GM18870 (cell line): ENCODE measurements around the gene IGF2.

Experiments used
- ATAC-seq: cut with Tn5 transposase; IDR thresholded peaks from one replicate; pipeline ENCODE4 v1.9.1; 2021; ENCODE audit warnings: moderate library complexity; ENCODE audit not compliant: unreplicated experiment

Gene IGF2

GRCh38 chr11:2104524-2105440 lies 34.4 kb downstream of the IGF2 start:
- ATAC-seq = no peak

DNA sequence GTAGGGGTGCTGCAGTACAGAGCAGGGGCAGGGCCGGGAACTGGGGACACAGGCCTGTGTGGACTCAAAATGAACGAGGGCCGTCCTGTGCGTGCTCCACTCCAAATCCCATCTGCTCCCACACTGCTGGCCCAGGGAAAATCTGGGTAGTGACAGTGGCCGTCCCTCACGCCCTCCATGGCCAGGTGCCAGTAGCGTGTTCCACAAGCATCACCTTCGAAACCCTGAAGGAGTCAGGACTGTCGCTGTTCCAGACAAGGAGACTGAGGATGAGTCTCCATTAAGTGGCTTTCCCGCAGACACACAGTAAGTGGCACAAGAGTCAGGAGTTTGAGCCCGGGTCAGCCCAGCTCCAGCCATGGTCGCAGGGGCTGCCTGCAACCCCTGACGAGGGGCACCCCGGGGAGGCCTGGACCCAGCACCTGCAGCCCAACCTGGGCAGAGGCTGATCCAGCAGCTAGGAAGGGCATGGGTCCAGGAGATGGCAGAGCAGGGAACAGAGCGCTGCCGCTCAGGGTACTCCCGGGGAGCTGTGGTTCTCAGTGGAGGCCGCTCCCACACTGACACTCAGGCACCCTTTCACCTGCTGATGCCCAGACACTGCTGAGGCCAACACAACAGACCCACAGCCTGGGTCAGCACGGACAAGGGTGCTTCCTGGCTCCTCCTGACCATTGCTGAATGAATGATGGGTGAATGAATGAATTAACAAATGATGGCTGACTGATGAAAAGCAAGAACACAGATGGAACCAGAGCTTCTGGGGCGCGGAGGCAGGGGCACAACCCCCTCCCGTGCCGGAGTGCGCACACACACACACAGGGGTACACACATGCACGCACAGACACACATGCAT lies 35.3 kb downstream of the IGF2 start:
- ATAC-seq = no peak

- no peak for ATAC-seq
These were observed 36.3 kb downstream of the IGF2 start for GRCh38 chr11:2102883-2103213.

DNA sequence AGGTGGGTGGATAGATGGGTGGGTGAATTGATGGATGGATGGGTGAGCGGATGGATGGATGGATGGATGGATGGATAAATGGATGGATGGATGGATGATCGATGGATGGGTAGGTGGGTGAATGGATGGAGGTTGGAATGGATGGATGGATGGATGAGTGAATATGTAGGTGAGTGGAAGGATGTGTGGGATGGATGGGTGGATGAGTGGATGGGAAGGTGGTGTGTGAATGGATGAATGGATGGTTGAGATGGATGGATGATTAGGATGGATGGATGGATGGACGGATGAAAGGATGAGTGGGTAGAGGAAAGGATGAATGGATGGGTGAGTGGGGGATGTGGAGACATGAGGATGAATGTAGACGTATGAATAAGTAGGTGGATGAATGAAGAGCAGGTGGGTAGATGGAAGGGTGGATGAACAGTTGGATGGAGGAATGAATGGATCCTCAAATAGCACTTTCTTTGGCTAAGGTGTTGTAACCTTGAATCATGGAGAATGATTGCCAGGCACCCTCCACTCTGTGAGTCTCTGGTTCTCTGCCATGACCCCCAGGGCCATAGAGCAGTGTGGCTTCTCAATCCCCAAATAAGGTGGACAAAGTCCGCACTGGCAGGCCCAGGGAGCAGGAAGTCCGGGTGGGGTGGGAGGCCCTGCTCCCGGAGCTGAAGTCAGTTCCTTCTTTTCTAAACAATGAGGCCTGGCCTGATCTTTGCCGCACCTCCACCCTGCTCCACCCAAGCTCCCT lies 36.9 kb downstream of the IGF2 start:
- ATAC-seq = no peak

DNA sequence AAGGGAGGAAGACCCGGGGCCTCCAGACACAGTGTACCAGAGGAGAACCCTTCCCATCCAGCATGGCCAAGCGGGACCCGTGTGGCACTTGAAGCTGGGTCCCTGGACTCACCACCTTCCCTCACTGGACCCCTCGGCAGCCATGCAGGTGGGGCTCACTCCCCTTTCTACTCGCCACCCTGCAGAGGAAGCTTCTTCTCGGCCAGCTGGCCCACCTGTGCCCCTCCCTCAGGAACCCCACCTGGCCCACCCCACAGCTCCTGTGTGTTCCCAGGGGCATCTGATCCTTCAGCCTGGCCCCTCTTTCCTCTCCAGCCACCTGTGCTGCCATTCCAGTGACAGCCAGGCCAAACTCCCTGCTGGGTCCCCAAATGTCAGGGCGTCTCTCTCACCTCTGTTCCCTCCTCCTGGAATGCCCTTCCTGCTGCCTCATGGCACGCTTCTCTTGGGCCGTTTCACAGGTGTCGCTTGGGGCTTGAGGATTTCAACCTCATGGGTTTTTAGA lies 38.0 kb downstream of the IGF2 start:
- no peak for ATAC-seq

DNA sequence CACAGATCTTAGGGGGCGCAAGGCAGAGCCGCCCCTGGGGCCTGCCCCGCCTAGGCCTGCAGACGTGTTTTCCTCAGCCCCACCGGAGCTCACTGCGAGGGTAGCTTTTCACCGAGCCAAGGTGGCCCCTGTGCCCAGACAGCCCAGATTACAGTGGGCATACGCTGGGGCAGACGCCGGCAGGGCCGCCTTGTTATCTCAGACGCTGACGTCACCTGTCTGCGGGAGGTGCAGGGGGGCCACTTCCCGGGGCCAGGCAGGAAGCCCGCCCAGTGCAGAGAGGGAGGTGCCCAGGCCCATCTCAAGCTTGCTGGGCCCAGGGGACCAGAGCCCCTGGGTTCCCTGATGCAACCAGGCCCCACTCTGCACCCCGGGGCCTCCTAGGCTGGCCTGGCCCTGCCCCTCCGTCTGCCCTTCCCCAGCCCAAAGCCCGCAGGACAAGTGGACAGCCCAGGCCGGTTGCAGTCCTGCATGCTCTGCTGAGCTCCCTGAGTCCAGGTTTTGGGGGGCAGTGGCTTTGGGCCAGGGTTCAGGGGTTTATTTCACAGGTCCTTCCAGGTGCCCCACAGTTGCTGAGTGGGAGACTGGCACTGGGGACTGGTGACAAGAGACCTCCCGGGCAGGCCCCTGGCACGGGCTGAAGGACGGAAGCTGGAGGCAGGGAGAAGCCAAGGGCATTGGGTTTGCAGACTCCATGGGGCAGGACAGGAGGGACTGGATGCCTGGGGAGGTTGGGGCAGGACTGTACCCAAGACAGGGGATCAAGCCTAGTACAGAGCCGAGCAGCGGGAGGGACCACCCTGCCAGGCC lies 38.6 kb downstream of the IGF2 start:
- ATAC-seq = no peak

GRCh38 chr11:2099516-2100349 lies 39.5 kb downstream of the IGF2 start:
- ATAC-seq = no peak

- ATAC-seq = no peak
These were observed 40.3 kb downstream of the IGF2 start for GRCh38 chr11:2098691-2099515.

GRCh38 chr11:2097998-2098690 lies 41.0 kb downstream of the IGF2 start:
- ATAC-seq = no peak

GRCh38 chr11:2097356-2097997 lies 41.7 kb downstream of the IGF2 start:
- ATAC-seq = no peak

DNA sequence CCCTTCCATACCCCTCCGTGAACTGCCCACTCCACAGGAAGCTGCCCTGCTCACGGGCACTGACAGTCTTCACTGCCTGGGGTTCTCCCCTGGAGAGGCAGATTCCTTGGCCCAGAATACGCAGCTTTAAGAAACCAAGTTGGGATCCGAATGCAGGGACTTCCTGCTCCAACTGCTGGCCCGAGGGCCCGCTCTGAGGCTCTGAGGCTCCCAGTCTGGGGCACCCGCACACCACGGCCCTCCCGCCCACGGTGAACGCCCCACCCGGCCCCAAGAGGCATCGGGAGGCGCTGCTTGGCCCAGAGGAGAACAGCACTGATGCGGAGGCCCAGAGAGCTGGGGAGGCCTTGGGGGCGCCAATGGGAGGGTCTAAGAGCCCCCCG lies 42.3 kb downstream of the IGF2 start:
- no peak for ATAC-seq

DNA sequence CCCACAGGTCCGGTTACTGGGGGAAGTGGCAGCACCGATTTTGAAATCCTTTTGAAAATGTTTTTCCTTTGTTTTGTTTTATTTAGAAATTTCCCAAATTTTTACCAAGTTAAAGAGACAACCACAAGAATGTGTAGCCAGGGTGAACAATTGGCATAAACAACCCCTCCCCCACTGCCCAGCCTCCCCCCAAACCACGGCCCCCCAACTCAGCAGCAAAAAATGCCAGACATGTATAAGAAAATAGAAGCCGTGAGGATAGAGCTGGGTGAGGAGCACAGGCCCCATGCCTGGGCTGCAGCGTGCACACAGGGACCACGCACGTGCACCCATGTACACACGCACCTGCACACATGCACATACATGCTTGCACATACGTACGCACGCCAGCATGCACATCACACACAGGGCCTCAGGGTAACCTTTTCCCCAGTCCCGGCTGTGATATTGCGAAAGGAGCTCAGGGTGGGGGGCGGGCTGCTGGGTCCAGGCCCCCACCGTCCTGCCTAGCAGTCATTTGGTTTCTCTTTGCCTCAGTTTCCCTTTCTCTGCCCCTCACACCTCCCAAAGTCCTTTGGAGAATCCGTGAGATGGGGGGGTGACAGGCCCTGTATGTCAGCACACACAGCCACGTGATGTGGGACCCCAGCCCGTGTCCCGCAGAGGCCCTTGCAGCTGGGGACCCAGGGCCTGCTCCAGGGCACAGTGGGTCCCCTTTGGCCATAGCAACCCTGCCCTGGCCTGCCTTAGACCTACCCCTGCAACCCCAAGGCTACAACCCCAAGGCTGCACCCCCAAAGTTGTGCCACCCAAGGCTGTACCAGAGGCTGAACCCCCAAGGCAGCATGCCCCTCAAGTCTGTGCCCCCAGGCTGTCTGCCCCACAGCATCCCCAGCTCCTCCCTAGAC lies 42.9 kb downstream of the IGF2 start:
- ATAC-seq = no peak

- no peak for ATAC-seq
These were observed 43.6 kb downstream of the IGF2 start for GRCh38 chr11:2095542-2095941.

DNA sequence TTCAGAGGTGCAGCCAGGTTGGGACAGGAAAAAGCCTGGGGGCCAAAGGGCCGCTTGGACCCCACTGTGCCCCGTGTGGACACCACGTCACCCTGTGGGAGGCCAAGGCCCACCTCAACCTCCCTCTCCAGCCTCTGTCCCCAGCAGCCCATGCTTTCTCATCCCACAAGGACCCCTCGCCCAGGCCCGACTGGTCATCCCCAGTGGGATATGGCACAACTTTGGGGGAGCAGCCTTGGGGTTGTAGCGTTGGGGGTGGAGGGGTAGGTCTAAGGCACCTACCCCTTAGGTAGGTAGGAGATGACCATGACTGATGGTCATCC lies 44.0 kb downstream of the IGF2 start:
- ATAC-seq = no peak

DNA sequence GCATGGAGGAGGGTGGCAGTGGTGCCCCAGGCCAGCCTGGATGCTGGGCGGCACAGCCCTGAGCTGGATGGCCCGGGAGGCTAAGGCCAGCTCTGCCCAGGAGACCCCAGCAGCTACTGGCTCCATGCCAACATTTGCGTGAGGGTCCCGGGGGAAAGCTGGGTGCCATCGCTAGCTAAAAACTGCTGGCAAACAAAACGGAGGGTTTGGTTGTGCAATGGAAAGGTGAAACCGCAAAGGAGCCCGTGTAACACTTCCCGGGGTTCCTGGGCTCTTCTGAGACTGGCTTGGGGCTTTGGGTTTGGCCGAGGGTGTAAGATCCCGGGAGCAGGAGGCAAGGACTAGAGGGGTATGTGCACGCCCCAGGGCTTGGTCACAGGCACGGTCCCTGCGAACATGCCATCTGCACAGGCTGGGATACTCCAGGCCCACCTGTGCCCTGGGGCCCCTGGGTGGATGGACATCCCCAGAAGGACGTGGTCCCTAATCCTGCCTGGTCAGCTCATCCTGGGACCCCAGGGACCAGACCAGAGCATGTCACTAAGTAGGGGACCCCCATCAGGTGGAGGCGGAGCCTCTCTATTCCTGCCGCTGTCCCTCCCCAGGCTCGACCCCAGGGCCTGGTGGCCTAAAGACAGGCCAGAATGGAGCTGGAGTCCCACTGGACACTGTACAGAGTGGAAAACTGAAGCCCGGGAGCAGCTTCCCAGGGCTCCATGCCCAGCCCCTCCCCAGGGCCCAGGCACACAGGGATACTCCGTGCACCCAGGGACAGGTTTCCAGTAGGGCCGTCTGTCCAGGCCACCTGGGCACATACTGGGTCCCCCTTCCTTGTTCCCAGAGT lies 44.6 kb downstream of the IGF2 start:
- no peak for ATAC-seq
